ENCODE measurements around the gene PSMC3. TPM values are rescaled to one million over a fixed set of nuclear protein-coding genes. Genes with fewer than 3 reads are reported as not detected.
"Not testable (repeated sequence)": the region's sequence is repeated elsewhere in the genome, so short reads cannot be mapped to it uniquely, and the experiment has no call there.

The PSMC3 gene
- total RNA-seq, 1 donor = 150 TPM

- no peak for TF ChIP-seq CTCF (IDR thresholded peaks at IDR 0.05; ENCODE audit: insufficient read depth, low read depth, low read length)
- DNase-seq (ENCODE audit: low read depth) = no peak
- no peak overlapping the region for H3K4me3 ChIP-seq (ENCODE audit: low read depth, low read length)
These were observed 40.0 kb upstream of the PSMC3 start for GRCh38 chr11:47466201-47466600.

GRCh38 chr11:47464483-47464882 is 38.2 kb upstream of the PSMC3 start:
- H3K4me3 ChIP-seq (ENCODE audit: low read depth, low read length) = no peak overlapping the region
- peak; percentile 45 for DNase-seq (ENCODE audit: low read depth)
- TF ChIP-seq CTCF (IDR thresholded peaks at IDR 0.05; ENCODE audit: insufficient read depth, low read depth, low read length) = no peak

DNA sequence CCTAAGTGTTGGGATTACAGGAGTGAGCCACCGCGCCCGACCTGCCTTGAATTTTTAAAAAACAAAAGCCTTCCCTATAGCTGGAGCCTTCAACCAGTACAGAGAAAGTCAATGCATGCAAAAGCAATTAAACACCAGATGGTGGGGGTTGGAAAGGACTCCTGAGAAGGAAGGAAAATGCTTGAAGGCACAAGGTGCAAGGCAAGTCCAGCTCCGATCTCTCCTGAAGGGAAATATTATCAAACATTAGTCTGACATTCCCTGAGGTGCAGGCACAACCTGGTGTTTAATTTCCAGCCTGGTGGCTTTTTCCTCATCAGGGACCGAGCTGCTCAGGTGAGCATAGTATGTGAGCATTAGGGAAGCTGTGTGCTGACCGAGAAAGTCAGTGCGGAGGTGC is 35.6 kb upstream of the PSMC3 start:
- no peak for DNase-seq (ENCODE audit: low read depth)
- no peak for TF ChIP-seq CTCF (IDR thresholded peaks at IDR 0.05; ENCODE audit: insufficient read depth, low read depth, low read length)

DNA sequence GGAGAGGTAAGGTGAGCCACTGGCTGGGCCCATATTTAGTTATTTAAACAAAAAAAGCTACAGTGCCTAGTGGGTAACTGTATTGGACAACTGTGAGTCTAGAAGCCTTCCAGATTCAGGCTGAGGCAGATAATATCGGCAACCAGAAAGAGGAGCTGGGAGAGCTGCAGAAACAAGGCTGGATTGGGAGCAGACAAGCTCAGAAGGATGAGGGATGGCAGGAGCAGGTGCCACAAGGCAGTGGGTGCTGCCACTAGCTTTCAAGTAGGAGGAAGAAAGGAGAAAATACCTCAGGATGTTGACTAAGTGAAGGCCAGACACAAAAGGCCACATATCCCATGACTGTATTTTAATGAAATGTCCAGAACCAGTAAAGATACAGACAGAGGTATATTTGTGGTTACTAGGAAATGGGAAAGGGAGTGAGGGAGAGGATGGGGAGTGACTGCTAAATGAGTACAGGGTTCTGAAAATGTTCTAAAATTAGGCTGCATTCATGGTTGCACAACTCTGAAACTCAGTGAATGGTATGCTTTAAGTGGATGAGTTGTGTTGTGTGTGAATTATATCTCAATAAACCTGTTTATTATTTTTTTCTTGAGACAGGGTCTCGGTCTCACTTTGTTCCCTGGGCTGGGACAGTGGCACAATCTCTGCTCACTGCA is 34.5 kb upstream of the PSMC3 start:
- no peak for TF ChIP-seq CTCF (IDR thresholded peaks at IDR 0.05; ENCODE audit: insufficient read depth, low read depth, low read length)
- DNase-seq (ENCODE audit: low read depth) = no peak
- H3K4me3 ChIP-seq (ENCODE audit: low read depth, low read length) = no peak overlapping the region

More for the DNA sequence above, 35.6 kb upstream of the PSMC3 start:
- H3K4me3 ChIP-seq (ENCODE audit: low read depth, low read length) = no peak overlapping the region

- DNase-seq (ENCODE audit: low read depth) = peak; percentile 87
- H3K4me3 ChIP-seq (ENCODE audit: low read depth, low read length) = not testable (repeated sequence)
- peak; percentile 80 for TF ChIP-seq CTCF (IDR thresholded peaks at IDR 0.05; ENCODE audit: insufficient read depth, low read depth, low read length)
These were observed 28.0 kb upstream of the PSMC3 start for GRCh38 chr11:47454258-47454671.

DNA sequence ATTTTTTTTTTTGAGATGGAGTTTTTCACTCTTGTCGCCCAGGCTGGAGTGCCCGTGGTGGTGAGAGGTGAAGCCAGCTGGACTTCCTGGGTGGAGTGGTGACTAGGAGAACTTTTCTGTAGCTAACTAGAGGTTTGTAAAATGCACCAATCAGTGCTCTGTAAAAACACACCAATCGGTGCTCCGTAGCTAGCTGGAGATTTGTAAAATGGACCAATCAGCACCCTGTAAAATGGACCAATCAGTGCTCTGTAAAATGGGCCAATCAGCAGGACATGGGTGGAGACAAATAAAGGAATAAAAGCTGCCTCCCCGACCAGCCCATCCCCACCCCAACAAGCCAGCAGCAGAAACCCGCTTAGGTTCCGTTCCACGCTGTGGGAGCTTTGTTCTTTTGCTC is 27.1 kb upstream of the PSMC3 start:
- DNase-seq (ENCODE audit: low read depth) = no peak
- TF ChIP-seq CTCF (IDR thresholded peaks at IDR 0.05; ENCODE audit: insufficient read depth, low read depth, low read length) = no peak
- no peak overlapping the region for H3K4me3 ChIP-seq (ENCODE audit: low read depth, low read length)

DNA sequence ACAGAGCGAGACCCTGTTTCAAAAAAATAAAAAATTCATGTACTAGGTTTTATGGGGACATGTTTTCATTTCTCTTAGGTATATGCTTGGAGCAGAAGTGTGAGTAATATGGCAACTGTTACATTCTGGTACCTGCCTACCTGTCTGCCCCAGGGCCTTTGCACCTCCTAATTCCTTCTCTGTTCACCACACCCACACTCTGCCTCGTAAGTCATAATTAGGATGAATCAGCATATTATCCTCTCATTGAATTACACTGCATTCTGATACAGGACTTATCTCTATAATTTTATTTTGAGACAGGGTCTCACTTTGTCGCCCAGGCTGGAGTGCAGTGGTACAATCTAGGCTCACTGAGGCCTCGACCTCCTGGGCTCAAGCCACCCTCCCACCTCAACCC is 25.8 kb upstream of the PSMC3 start:
- TF ChIP-seq CTCF (IDR thresholded peaks at IDR 0.05; ENCODE audit: insufficient read depth, low read depth, low read length) = no peak
- DNase-seq (ENCODE audit: low read depth) = no peak
- no peak overlapping the region for H3K4me3 ChIP-seq (ENCODE audit: low read depth, low read length)

All from fibroblast of villous mesenchyme (primary cell).